Body of pancreas (tissue), 4 donors: ENCODE data around the gene QRFP.

Experiments used
- POLR2A ChIP-seq, 3 donors: fragments of 450-650 bp; IDR thresholded peaks; one replicate each; pipeline ENCODE4 v1.6.1; 2016; ENCODE audit warnings: antibody characterized with exemption in 3 of 3, mild to moderate bottlenecking in 2 of 3
- TF ChIP-seq, protein P1 (sequence below), 7 experiments: fragments of 450-650 bp in 4 of 7; fragments of 200-600 bp in 3 of 7; sonication (generic) in 3 of 7; IDR thresholded peaks; one replicate each; pipeline ENCODE4 v1.5.1; 2016 to 2019; ENCODE audit warnings: antibody characterized with exemption in 7 of 7

GRCh38 chr9:130882696-130883225 is 13.9 kb downstream of the QRFP start:
- TF ChIP-seq, protein P1, sequence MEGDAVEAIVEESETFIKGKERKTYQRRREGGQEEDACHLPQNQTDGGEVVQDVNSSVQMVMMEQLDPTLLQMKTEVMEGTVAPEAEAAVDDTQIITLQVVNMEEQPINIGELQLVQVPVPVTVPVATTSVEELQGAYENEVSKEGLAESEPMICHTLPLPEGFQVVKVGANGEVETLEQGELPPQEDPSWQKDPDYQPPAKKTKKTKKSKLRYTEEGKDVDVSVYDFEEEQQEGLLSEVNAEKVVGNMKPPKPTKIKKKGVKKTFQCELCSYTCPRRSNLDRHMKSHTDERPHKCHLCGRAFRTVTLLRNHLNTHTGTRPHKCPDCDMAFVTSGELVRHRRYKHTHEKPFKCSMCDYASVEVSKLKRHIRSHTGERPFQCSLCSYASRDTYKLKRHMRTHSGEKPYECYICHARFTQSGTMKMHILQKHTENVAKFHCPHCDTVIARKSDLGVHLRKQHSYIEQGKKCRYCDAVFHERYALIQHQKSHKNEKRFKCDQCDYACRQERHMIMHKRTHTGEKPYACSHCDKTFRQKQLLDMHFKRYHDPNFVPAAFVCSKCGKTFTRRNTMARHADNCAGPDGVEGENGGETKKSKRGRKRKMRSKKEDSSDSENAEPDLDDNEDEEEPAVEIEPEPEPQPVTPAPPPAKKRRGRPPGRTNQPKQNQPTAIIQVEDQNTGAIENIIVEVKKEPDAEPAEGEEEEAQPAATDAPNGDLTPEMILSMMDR (IDR thresholded peaks at IDR 0.05): no peak
- no peak for TF ChIP-seq POLR2A (IDR thresholded peaks at IDR 0.05)
